ENCODE data around the gene RRP7A.

DNA sequence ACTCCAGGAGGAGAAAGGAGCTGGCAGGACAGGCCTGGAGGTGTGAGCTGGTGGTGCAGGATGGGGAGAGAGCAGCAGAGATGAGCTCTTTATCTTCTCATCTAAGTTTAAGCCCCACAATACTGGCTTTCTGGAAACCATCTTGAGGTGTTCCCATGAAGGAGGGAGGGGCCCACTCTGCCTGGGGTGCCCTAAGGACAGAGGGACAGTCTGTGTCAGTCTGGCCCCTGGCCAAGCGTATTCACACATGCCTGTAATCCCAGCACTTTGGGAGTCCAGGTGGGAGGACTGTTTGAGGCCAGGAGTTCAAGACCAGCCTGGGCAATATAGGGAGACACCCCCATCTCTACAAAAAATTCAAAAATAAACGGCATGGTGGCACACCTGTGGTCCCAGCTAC, 43.1 kb upstream of the RRP7A start:
- TF ChIP-seq ZNF274 (IDR thresholded peaks at IDR 0.05; ENCODE audit: low read depth, low read length) (no peak), YY1 (IDR thresholded peaks at IDR 0.05; ENCODE audit: insufficient read depth, insufficient read length) (no peak), SUZ12 (IDR thresholded peaks at IDR 0.05; ENCODE audit: extremely low read depth, insufficient read depth, insufficient read length) (no peak)

All from NT2/D1 (cell line).